HepG2 (cell line): ENCODE measurements around the gene RAB27B.

Experiments used
- ARNT ChIP-seq: fragments of 450-650 bp; IDR thresholded peaks from 2 replicates; pipeline ENCODE4 v1.6.1; 2017
- FOXM1 ChIP-seq: sonication (generic); formaldehyde crosslinking; IDR thresholded peaks from 2 replicates; pipeline ENCODE4 v1.5.0; 2020; ENCODE audit warnings: missing genetic modification reagents
- KDM4B ChIP-seq: sonication (generic); formaldehyde crosslinking; IDR thresholded peaks from 2 replicates; pipeline ENCODE4 v1.4.0; 2020; ENCODE audit warnings: missing genetic modification reagents
- MAZ ChIP-seq, 2 experiments: sonication (generic) in 1 of 2; formaldehyde crosslinking in 1 of 2; IDR thresholded peaks; 2 replicates each; pipeline versions ENCODE4 v1.5.0 to v1.6.1; 2012 to 2020; ENCODE audit warnings: low read depth in 2 of 2, mild to moderate bottlenecking in 2 of 2, borderline replicate concordance in 1 of 2, improper control_type of control experiment in 1 of 2, low read length in 1 of 2, missing genetic modification reagents in 1 of 2, moderate library complexity in 1 of 2
- NR2C2 ChIP-seq: sonication (generic); formaldehyde crosslinking; IDR thresholded peaks from 2 replicates; pipeline ENCODE4 v1.4.0; 2020; ENCODE audit warnings: missing genetic modification reagents, mild to moderate bottlenecking, moderate library complexity, borderline replicate concordance
- SETDB1 ChIP-seq: sonication (generic); formaldehyde crosslinking; IDR thresholded peaks from 2 replicates; pipeline ENCODE4 v1.5.1; 2020; ENCODE audit warnings: missing genetic modification reagents, mild to moderate bottlenecking, borderline replicate concordance
- TF ChIP-seq, protein P1 (sequence below): sonication (generic); formaldehyde crosslinking; IDR thresholded peaks from 2 replicates; pipeline ENCODE4 v1.5.0; 2020; ENCODE audit warnings: mild to moderate bottlenecking, missing genetic modification reagents, moderate library complexity

DNA sequence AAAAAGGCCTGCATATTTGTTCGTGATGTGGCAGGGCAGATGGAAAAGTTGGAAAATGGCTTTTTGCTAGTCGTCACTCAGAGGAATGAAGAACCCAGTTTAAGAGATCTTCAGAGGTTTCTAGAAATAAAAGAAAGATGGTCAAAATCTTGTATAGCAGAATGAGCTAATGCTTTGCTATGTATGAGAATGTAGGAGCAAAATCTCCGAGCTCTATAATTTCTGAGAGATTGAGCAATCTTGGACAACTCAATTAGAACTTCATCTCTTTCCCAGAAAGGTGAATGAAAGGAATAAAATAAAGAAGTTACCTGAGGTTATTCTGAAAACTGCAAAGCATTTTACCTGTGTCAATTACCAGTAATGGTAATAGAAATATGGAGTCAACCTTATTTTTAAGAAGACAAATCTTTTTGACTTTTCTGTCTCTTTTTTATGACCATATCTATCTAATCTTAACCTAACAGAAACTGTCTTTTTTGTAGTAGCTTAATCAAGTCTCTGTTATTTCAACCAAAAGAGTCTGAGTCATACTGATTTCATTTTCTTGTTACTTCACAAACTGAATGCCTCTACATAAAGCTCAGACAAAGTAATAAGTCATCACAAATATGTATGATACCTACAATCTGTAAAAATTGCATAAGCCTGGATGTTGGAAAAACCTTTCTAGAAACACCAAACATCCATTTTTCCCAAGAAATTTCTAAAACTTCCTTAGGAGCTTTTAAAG lies 98.5 kb downstream of the RAB27B start:
- TF ChIP-seq MAZ (IDR thresholded peaks at IDR 0.05; ENCODE audit: borderline replicate concordance, low read depth, low read length) (no peak), MAZ (CRISPR knock-in tag; IDR thresholded peaks at IDR 0.05; ENCODE audit: low read depth) (no peak), KDM4B (CRISPR knock-in tag) (no peak), FOXM1 (CRISPR knock-in tag) (no peak), NR2C2 (CRISPR knock-in tag) (no peak), ARNT (no peak), SETDB1 (no peak)
- TF ChIP-seq, protein P1, sequence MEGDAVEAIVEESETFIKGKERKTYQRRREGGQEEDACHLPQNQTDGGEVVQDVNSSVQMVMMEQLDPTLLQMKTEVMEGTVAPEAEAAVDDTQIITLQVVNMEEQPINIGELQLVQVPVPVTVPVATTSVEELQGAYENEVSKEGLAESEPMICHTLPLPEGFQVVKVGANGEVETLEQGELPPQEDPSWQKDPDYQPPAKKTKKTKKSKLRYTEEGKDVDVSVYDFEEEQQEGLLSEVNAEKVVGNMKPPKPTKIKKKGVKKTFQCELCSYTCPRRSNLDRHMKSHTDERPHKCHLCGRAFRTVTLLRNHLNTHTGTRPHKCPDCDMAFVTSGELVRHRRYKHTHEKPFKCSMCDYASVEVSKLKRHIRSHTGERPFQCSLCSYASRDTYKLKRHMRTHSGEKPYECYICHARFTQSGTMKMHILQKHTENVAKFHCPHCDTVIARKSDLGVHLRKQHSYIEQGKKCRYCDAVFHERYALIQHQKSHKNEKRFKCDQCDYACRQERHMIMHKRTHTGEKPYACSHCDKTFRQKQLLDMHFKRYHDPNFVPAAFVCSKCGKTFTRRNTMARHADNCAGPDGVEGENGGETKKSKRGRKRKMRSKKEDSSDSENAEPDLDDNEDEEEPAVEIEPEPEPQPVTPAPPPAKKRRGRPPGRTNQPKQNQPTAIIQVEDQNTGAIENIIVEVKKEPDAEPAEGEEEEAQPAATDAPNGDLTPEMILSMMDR (CRISPR knock-in tag), result no peak
